Measurements from ENCODE around the gene IRX2. TPM values are rescaled to one million over a fixed set of nuclear protein-coding genes. Genes with fewer than 3 reads are reported as not detected.

The IRX2 gene
- total and polyA plus RNA-seq, 10 of the 15 experiments (the other 5 are each of a cell fraction or from before 2014, with no cell fraction given): not detected

GRCh38 chr5:2697041-2697440 is 54.4 kb downstream of the IRX2 start (continued):
- TF ChIP-seq, protein P1, sequence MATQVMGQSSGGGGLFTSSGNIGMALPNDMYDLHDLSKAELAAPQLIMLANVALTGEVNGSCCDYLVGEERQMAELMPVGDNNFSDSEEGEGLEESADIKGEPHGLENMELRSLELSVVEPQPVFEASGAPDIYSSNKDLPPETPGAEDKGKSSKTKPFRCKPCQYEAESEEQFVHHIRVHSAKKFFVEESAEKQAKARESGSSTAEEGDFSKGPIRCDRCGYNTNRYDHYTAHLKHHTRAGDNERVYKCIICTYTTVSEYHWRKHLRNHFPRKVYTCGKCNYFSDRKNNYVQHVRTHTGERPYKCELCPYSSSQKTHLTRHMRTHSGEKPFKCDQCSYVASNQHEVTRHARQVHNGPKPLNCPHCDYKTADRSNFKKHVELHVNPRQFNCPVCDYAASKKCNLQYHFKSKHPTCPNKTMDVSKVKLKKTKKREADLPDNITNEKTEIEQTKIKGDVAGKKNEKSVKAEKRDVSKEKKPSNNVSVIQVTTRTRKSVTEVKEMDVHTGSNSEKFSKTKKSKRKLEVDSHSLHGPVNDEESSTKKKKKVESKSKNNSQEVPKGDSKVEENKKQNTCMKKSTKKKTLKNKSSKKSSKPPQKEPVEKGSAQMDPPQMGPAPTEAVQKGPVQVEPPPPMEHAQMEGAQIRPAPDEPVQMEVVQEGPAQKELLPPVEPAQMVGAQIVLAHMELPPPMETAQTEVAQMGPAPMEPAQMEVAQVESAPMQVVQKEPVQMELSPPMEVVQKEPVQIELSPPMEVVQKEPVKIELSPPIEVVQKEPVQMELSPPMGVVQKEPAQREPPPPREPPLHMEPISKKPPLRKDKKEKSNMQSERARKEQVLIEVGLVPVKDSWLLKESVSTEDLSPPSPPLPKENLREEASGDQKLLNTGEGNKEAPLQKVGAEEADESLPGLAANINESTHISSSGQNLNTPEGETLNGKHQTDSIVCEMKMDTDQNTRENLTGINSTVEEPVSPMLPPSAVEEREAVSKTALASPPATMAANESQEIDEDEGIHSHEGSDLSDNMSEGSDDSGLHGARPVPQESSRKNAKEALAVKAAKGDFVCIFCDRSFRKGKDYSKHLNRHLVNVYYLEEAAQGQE (IDR thresholded peaks at IDR 0.05; ENCODE audit: low read depth, low read length): no peak
- no peak for TF ChIP-seq USF2 (IDR thresholded peaks at IDR 0.05; ENCODE audit: borderline replicate concordance, low read depth, low read length)
- TF ChIP-seq, protein P2, sequence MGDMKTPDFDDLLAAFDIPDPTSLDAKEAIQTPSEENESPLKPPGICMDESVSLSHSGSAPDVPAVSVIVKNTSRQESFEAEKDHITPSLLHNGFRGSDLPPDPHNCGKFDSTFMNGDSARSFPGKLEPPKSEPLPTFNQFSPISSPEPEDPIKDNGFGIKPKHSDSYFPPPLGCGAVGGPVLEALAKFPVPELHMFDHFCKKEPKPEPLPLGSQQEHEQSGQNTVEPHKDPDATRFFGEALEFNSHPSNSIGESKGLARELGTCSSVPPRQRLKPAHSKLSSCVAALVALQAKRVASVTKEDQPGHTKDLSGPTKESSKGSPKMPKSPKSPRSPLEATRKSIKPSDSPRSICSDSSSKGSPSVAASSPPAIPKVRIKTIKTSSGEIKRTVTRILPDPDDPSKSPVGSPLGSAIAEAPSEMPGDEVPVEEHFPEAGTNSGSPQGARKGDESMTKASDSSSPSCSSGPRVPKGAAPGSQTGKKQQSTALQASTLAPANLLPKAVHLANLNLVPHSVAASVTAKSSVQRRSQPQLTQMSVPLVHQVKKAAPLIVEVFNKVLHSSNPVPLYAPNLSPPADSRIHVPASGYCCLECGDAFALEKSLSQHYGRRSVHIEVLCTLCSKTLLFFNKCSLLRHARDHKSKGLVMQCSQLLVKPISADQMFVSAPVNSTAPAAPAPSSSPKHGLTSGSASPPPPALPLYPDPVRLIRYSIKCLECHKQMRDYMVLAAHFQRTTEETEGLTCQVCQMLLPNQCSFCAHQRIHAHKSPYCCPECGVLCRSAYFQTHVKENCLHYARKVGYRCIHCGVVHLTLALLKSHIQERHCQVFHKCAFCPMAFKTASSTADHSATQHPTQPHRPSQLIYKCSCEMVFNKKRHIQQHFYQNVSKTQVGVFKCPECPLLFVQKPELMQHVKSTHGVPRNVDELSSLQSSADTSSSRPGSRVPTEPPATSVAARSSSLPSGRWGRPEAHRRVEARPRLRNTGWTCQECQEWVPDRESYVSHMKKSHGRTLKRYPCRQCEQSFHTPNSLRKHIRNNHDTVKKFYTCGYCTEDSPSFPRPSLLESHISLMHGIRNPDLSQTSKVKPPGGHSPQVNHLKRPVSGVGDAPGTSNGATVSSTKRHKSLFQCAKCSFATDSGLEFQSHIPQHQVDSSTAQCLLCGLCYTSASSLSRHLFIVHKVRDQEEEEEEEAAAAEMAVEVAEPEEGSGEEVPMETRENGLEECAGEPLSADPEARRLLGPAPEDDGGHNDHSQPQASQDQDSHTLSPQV (IDR thresholded peaks at IDR 0.05): no peak
- no peak for TF ChIP-seq IKZF2 (IDR thresholded peaks at IDR 0.05)
- TF ChIP-seq FOXM1 (IDR thresholded peaks at IDR 0.05; ENCODE audit: low read depth, low read length): no peak
- no peak for TF ChIP-seq KDM1A (IDR thresholded peaks at IDR 0.05; ENCODE audit: borderline replicate concordance)
- no peak for TF ChIP-seq KAT2A (conservative IDR thresholded peaks at IDR 0.05; ENCODE audit: control insufficient read depth, low read depth, low read length)
- TF ChIP-seq, protein P3, sequence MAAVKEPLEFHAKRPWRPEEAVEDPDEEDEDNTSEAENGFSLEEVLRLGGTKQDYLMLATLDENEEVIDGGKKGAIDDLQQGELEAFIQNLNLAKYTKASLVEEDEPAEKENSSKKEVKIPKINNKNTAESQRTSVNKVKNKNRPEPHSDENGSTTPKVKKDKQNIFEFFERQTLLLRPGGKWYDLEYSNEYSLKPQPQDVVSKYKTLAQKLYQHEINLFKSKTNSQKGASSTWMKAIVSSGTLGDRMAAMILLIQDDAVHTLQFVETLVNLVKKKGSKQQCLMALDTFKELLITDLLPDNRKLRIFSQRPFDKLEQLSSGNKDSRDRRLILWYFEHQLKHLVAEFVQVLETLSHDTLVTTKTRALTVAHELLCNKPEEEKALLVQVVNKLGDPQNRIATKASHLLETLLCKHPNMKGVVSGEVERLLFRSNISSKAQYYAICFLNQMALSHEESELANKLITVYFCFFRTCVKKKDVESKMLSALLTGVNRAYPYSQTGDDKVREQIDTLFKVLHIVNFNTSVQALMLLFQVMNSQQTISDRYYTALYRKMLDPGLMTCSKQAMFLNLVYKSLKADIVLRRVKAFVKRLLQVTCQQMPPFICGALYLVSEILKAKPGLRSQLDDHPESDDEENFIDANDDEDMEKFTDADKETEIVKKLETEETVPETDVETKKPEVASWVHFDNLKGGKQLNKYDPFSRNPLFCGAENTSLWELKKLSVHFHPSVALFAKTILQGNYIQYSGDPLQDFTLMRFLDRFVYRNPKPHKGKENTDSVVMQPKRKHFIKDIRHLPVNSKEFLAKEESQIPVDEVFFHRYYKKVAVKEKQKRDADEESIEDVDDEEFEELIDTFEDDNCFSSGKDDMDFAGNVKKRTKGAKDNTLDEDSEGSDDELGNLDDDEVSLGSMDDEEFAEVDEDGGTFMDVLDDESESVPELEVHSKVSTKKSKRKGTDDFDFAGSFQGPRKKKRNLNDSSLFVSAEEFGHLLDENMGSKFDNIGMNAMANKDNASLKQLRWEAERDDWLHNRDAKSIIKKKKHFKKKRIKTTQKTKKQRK (IDR thresholded peaks at IDR 0.05; ENCODE audit: low read depth, low read length): no peak
- no peak for TF ChIP-seq TCF7 (IDR thresholded peaks at IDR 0.05; ENCODE audit: borderline replicate concordance)
